HG03060 (cell line): ENCODE results near the gene MANSC4.

Experiments used
- ATAC-seq: cut with Tn5 transposase; IDR thresholded peaks from one replicate; pipeline ENCODE4 v1.9.1; 2021; ENCODE audit warnings: low read depth, moderate number of reproducible peaks; ENCODE audit not compliant: unreplicated experiment

The MANSC4 gene

DNA sequence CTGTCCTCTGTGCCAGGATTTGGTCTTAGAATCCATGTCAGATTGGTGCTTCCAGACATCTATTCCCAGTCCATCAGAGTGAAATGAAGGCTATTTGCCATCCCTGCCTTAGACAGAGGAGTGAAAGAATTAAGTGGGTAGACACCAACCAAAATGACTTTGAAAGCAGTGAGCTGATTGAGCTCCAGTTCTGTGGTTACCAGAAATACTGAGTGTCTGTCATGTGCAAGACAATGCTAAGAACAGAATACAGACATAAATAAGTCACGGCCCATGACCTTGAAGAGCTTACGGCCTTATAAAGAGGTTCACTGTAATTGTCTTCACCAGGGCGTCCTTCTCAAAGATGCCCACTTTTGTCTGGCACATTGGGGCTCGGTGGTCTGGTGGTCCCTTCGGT lies 21.6 kb upstream of the MANSC4 start:
- ATAC-seq, result no peak

DNA sequence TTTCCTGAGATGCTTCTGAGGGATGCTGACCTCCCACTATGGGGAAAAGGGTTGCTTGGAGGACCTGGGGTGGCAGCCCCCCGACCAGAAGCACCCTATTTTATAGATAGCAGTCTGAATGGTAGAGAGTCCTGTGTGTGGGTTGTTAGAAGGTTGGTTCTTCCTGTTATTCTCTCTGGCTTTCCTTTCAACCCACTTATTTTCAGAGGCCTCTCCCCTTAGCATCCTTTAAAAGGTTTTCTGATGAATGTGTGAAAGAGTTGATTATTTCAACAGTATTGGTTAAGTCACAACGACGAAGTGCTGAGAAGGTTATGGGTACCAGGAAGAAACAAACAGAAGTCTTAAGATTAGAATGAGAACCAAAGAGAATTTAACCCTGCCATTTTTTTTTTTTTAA lies 20.8 kb upstream of the MANSC4 start:
- no peak for ATAC-seq

DNA sequence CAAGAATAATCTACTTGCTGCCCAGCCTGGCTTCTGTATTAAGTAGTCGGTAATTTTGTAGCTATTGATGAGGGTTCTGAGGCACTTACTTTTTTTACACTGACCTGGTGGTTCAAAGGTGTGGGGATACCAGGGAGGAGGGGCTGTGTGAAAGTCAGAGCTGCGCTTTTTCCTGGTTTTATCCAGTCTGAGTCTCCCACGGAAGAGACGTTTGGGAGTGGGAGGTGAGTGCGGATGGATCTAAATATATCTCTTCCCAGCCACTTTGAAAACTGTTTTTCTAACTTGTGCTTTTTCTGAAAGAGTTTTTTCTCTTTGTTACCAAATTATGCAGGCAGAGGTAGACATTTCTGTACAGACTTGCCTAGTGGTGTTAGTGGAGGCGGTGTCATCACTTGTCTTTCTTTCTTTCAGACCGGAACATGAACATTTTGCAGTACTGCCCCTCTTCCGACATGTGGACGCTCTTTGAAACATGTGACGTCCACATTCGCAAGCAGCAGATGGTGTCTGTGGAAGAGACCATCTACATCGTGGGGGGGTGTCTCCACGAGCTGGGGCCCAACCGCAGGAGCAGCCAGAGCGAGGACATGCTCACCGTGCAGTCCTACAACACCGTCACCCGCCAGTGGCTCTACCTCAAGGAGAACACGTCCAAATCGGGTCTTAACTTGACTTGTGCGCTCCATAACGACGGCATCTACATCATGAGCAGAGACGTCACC lies 17.4 kb upstream of the MANSC4 start:
- ATAC-seq, result no peak

DNA sequence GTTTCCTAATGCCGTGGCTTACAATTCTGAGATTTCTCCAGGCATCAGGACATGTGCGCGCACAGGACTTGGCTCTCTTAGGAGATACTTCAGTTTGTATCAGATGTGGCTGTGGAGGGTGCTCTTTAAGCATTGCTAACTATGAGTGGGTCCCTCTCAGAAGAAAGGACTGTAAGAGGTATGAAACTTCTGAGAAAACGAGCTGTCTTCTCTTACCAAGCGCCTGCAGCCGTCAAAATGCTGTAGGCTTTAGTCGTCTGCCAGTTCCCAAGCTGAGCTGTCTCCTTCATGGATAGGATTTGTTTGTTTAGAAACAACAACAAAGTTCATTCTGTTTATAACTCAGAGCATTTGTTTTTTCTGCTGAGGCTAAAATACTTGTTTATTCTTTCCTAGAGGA lies 16.1 kb upstream of the MANSC4 start:
- no peak for ATAC-seq

DNA sequence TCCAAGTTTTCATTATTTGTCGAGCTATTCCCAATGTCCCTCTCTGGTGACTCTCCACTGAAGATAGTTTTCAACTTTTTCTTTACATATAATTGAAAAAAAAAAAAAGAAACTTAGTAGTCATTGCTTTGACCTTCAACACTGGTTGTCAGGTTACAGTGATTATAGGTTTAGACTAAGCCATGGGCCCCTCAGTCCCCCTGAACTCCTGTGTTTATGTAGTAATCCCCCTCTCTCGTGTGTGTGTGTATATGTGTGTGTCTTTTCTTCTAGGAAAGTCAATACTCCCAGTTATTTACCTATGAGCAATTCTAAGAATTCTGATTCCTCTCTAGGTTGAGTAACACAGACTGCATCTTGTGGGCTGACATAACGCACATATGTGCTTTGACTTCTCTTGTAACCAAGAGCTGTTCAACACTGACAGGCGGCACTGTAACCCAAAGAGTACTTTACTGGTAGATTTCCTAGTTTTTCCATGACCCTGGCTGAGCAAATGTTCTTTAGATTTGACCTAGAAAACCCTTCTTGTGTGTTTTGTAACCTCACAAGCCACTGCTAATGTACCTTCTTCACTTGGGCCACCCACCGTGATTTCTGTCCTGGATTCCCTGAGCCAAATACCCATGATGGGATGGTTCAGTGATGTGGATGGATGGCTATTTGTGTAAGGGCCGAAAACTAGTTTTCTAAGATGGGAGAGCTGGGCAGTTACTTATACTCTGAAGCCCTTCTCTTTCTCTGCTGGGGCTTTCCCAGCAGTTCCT lies 15.0 kb upstream of the MANSC4 start:
- ATAC-seq, result no peak

DNA sequence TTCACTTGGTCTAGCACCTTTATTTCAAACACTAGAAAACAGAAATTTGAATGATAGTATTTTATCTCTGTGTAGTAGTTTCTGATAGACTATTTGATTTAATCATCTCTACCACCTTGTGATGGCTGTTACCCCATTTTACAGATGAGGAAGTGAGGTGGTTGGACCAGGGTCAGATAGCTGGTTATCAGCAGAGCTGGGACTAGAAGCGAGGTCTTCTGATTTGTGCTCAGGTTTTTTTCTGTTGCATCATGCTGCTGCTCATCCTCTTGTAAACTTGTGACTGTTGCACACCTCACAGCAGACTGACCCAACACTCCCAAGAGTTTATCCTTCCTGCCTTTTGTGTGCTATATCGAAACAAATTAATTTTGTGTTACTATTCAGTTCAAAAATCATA lies 10.1 kb upstream of the MANSC4 start:
- ATAC-seq, result no peak

DNA sequence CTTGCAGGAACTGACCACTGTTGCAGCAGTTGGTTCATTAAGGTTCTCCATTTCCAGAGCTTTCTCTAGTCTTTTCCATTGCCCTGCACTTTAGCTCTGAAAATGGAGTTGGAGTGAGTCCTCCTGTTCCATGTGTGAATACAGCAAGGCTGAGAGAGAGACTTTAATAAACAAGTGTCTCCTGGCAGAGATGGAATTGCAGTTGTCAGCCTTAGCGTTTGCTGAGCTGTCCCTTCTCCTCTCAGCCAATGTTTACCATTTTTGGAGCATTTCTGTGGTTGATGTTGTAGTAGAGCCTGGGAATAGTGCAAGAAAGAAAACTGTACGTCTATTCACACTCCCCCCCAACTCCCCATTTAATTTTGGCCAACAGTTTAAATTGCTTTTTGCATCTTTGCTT lies 7.5 kb upstream of the MANSC4 start:
- no peak for ATAC-seq

DNA sequence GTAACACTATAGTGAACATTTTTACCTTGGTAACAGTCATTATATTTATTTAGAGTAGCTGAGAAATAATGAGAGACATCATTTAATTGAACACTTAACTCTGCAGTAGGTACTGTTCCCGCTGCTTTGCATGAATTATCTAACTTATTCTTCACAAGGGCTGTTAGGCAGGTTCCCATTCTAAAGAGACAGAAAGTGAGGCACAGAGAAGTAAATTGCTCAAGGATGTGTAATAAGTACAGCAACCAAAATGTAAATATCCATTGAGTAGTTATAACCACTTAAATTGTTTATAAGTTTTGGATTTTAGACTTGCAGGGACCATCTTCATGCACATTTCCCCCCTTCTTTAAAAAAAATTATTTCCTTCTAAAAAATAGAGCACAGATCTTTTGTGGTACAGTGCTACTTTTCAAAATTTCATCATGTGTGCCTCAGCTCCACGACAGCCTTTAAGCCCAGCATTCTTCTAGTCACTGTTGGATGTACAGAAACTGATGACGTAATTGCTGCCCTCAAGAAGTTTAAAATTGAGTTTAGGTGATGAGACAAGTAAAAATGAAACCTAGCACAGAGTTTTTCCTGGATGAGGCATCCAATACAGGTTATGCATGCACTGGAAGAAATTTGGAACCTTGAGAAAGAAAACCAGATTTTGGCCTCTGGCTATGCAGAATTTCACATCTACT lies 6.0 kb upstream of the MANSC4 start:
- no peak for ATAC-seq

DNA sequence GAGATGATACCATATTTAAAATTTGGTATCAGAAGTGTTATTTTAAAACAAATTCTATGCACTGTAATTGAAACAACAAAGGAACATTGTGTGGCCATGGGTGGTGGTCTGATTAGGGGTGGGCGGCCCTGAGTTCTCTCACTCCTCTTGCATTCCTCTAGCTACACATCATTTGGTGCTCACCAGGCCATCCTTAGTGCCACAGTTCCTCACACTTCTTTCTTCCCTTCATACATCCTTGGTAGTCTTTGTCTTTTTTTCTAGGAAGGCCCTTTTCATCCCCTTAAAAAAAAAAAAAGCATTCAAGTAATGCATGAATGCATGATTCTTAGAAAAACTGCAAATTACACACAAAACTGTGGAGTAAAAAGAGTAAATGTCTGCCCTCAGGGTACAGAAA lies 2.4 kb upstream of the MANSC4 start:
- no peak for ATAC-seq

DNA sequence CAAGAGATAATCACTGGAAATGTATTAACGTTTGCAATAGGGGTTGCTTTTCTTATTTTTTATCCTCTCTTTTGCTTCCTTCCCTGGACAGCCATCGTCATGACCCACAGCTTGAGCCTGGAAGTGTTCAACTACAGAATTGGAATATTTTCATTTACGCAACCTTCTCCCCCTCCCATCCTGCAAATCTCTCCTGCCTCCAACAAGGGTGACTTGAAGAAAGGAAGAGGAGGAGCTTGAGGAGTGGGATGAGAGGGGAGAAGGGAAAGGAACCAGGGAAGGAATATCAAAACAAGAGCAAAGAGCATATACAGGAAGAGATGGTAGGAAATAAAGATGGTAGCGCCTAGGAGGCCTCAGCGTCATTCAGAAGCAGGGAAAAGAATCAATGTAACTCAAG lies 1.6 kb upstream of the MANSC4 start:
- ATAC-seq, result no peak

DNA sequence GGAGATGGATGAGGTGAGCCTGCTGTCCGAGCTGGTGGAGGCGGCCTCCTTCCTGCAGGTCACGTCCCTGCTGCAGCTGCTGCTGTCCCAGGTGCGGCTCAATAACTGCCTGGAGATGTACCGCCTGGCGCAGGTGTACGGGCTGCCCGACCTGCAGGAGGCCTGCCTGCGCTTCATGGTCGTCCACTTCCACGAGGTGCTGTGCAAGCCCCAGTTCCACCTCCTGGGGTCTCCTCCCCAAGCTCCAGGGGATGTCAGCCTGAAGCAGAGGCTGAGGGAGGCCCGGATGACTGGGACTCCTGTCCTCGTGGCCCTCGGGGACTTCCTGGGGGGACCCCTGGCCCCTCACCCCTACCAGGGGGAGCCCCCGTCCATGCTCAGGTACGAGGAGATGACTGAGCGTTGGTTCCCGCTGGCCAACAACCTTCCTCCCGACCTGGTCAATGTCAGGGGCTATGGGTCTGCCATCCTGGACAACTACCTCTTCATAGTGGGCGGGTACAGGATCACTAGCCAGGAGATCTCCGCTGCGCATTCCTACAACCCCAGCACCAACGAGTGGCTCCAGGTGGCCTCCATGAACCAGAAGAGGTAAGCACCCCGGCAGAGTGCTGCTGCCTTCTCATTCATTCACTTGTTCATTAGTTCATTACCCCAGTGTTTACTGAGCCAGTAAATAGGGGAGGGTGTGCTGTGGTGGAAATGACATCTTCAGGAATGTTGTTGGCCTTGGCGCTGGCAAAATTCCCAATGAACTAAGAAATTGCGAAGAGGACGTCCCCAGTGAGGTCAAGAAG lies 774 bp upstream of the MANSC4 start:
- ATAC-seq, result peak; percentile 20

DNA sequence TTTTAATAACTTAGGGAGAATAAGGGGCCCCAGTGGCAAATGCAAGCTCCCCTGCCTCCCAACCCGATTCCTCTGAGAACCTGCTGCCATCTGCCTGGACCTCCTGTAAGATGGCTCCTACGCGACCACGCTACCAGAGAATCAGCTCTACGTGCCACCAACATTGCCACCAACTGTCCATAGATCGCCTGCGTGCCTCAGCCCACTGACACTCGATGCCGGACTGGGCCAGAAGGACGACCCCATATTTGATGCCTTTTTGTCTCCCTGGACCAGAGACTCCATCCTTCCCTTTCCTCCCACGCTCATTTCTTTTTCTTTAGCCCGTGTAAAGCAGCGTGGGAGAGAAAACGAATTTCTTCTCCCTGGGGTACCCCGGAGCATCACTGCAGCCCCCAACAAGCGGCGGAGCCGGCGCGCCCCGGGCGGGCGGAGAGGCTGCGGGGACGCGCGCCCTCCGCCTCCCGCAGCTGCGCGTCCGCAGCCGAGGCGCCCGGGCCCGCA lies 568 bp downstream of the MANSC4 start:
- ATAC-seq, result peak; percentile 28

DNA sequence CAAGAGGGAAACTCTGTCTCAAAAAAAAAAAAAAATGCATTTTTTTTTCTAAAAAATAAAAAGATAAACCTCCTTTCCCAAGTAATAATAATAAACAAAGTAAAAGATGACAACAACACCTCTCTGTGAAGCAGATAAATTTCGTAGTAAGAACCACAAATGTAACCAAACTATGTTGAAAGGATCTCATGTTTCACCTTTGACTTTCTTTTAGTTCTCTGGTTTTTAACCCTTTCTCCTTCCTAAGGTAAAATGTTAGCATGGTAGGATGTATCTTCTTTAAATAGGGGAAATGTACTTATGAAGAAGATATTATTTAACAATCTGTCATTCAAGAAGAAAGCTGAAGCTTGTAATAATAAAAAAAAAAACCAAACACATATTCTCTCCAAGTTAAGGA lies 1.8 kb downstream of the MANSC4 start:
- no peak for ATAC-seq

DNA sequence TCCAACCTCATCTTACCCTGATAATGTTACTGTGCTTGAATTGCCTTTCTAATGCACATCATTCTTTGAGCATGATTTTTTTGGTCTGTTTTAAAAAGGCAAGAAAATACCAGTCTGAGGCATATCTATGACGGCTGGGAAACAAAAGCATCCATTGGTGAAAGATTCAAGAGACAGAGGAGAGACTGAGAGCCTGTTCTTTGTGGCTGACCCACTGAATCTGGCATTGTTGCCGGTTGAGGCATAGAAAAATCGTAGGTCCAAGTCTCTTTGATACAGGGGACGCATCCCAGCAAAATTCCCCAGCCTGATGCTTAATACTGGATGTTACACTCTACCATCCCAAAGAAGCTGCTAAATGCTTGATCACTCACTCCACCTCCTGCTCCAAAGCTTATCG lies 2.9 kb downstream of the MANSC4 start:
- ATAC-seq, result no peak

DNA sequence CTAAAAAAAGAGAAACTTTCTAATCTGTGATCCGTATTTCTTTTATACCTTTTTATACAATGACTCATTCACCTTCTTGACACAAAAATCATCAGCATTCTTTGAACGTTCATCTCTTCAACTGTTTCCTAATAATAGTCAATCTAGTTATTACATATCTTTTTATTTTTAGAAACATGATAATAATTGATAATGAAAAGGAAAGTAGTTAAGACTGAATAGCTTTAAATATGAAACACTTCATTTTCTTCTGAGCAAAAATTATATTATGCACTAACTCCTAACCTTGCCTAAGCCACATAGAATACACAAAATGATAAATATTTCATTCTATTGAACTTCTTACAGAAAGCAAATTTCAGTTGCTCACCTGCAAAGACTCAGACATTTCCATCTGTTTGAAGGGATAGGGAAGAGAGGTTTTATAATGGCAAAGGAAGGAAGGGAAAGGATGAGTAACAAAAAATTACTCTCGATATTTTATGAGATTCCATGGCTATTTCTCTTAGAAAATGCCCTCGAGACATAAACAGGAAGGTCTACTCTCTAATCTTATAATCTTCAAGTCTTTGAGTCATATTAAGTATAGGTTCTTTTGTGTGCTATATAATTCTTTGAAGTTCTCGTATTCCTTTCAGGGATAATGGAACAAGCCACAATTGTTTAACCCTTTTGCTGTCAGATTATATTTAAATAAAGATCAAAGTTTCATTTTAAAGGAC lies 7.5 kb downstream of the MANSC4 start:
- ATAC-seq, result no peak

DNA sequence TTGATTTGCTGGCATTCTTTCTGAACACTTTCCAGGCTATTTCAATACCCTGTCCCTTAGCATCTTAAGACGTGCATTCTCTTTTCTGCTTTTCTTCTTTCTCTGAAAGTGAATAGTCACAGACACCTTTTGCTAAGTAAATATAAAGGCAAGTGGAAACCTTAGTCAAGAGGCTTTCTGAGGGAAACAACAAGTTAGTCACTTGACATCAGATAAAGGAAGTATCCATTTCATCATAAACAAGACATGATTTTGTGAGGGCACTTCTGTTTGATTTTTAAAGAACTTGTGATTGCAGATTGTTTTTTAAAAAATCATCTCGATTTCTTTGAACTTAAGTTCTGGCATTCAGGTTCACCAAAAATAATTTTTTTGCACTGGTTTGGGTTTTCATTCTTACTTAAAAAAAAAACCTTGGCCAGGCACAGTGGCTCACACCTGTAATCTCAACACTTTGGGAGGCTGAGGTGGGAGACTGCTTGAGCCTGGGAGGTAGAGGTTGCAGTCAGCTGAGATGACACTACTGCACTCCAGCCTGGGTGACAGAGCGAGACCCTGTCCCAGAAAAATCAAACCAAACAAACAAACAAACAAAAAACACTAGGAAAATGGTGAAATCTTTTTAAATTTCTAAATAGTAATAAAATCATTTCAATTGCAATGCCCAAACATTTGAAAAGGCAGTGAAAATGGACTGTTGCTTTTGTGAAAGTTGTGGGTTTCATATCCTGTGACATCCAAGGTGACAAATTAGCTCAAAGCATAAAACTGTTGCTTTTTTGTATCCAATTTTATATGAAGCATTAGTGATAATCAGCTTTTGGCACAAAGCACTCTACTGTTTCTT lies 8.3 kb downstream of the MANSC4 start:
- no peak for ATAC-seq

DNA sequence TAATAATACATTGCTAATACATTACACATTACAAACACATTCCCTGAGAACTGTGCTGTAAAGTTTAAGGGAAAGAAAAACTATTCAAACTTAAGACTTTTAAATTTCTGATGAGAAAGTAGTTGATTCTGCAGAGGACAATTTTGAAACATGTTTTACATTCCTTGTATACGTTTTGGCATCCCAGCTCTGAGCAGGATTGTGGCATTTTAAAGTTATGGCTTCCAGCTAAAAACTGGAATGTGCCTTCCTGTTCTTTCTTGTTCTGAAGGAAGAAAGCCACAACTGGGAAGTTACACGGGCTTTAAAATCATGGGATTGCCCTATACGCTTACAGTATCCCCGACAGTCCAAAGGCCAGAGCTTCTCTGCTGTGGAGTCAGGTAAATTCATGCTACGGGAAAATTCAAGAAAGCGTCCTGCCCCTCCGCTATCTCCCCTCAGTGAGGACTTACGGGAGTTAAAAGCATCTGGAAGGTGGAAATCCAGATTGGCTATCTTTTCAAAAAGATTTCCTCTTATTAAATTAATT lies 10.8 kb downstream of the MANSC4 start:
- ATAC-seq, result no peak

DNA sequence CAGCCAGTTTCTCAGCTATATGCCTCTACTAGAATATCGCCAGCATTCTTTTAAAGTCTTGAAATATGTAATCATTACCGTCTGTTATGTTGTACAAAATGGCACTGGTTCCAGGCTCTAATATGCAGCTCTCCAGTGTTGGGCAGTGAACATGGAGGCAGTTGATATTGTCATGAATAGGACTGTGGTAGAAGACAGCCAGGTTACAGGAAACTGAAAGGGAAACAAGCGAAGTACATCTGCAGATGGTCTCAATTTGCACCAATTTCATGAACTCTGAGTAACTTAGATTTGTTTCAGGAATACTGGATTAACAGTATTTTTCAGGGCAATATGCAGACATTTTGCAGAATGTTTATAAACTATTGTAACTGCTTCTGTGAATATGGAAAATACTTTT lies 13.4 kb downstream of the MANSC4 start:
- no peak for ATAC-seq

DNA sequence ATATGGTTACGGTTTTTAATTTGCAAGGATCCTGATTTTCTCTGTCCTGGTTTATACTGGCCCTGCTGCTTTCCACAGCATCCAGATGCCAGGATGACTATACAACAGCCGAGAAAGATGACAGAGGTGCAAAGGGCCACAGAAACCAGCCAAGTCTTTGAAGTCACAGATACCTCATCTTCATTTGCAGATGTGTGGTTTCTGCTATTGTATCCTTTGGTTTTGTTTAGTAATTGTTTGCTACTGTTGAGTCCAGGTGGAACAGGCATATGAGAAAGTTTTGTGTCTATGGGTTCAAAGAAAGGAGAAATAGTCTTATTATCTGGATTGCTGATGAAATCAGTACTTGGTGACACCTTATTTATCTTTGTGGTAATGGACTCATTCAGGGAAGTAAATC lies 17.3 kb downstream of the MANSC4 start:
- ATAC-seq, result no peak
